ENCODE results near the gene ATP9A.

GRCh38 chr20:51565298-51566144 lies 202.7 kb downstream of the ATP9A start:
- TF ChIP-seq CTCF (IDR thresholded peaks at IDR 0.05) (no peak), POLR2A (IDR thresholded peaks at IDR 0.05) (no peak)

Measured in tibial nerve (tissue), 3 donors.